Ovary (tissue), 3 donors: ENCODE results near the gene CATSPERE.

Experiments
- EP300 ChIP-seq: sonication (generic); formaldehyde crosslinking; IDR thresholded peaks from one replicate; pipeline ENCODE4 v1.6.1; 2017; ENCODE audit warnings: antibody characterized with exemption
- POLR2A ChIP-seq: fragments of 450-650 bp; IDR thresholded peaks from one replicate; pipeline ENCODE4 v1.6.1; 2017; ENCODE audit warnings: antibody characterized with exemption, mild to moderate bottlenecking, moderate library complexity
- TF ChIP-seq, protein P1 (sequence below), 3 donors: fragments of 450-650 bp in 2 of 3; fragments of 200-600 bp in 1 of 3; IDR thresholded peaks; one replicate each; pipeline versions ENCODE4 v1.5.1 to v1.8.0; 2016 to 2022; ENCODE audit warnings: antibody characterized with exemption in 3 of 3, mild to moderate bottlenecking in 1 of 3
- donor health status: DM: no; HTN: no; CAD: no.

DNA sequence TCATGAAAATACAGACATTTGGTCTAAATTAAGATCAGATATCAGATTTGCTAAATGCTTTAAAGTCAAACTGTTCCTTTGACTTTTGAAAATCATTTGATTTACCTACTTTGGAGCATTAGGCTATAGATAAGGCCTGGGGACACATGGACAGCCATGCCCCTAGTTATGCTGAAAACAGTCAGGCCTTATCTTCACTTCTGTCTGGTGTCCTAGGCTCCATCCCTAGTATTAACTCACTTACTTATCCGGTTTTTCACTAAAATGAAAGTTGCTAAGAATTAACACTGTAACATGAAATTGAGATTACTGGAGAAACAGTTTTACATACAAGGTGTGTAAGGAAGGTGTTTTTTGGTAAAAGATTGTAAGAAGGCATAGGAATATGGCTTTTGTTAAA is 4.5 kb upstream of the CATSPERE start:
- no peak for TF ChIP-seq POLR2A
- TF ChIP-seq, protein P1, sequence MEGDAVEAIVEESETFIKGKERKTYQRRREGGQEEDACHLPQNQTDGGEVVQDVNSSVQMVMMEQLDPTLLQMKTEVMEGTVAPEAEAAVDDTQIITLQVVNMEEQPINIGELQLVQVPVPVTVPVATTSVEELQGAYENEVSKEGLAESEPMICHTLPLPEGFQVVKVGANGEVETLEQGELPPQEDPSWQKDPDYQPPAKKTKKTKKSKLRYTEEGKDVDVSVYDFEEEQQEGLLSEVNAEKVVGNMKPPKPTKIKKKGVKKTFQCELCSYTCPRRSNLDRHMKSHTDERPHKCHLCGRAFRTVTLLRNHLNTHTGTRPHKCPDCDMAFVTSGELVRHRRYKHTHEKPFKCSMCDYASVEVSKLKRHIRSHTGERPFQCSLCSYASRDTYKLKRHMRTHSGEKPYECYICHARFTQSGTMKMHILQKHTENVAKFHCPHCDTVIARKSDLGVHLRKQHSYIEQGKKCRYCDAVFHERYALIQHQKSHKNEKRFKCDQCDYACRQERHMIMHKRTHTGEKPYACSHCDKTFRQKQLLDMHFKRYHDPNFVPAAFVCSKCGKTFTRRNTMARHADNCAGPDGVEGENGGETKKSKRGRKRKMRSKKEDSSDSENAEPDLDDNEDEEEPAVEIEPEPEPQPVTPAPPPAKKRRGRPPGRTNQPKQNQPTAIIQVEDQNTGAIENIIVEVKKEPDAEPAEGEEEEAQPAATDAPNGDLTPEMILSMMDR (IDR thresholded peaks at IDR 0.05) = no peak
- TF ChIP-seq EP300 = no peak
